C4-2B (cell line): ENCODE data around the gene ATP9A.

Experiments
- CTCF ChIP-seq: fragments of 450-650 bp; conservative IDR thresholded peaks from 2 replicates; pipeline ENCODE4 v1.5.1; 2017; ENCODE audit warnings: mild to moderate bottlenecking
- ZFX ChIP-seq: fragments of 450-650 bp; IDR thresholded peaks from 2 replicates; pipeline ENCODE4 v1.6.1; 2017

- TF ChIP-seq CTCF (no peak), ZFX (no peak)
These were observed 64.5 kb downstream of the ATP9A start for GRCh38 chr20:51703400-51704287.
